HUES6 (cell line): ENCODE data around the gene ICAM1.
"Not testable (repeated sequence)": the region's sequence is repeated elsewhere in the genome, so short reads cannot be mapped to it uniquely, and the experiment has no call there.

Experiments
- H3K27ac ChIP-seq: 2 replicates; pipeline ENCODE4 v1.7.0; 2013; ENCODE audit warnings: low read depth, mild to moderate bottlenecking, low read length, inconsistent platforms
- H3K27me3 ChIP-seq: 2 replicates; pipeline ENCODE4 v1.6.1; 2013; ENCODE audit warnings: low read length; ENCODE audit not compliant: control insufficient read depth, insufficient read depth
- H3K36me3 ChIP-seq: 2 replicates; pipeline ENCODE4 v1.6.1; 2013; ENCODE audit warnings: low read length; ENCODE audit not compliant: control insufficient read depth, insufficient read depth
- H3K4me1 ChIP-seq: 2 replicates; pipeline ENCODE4 v1.6.1; 2013; ENCODE audit warnings: low read length; ENCODE audit not compliant: control insufficient read depth, insufficient read depth
- H3K4me3 ChIP-seq: 2 replicates; pipeline ENCODE4 v1.5.1; 2013; ENCODE audit warnings: low read depth, low read length
- H3K9ac ChIP-seq: one replicate; pipeline ENCODE4 v1.6.1; 2013; ENCODE audit warnings: mild to moderate bottlenecking, low read length
- H3K9me3 ChIP-seq: 2 replicates; pipeline ENCODE4 v1.6.1; 2013; ENCODE audit warnings: low read depth, low read length; ENCODE audit not compliant: control insufficient read depth, insufficient read depth

ICAM1 gene

DNA sequence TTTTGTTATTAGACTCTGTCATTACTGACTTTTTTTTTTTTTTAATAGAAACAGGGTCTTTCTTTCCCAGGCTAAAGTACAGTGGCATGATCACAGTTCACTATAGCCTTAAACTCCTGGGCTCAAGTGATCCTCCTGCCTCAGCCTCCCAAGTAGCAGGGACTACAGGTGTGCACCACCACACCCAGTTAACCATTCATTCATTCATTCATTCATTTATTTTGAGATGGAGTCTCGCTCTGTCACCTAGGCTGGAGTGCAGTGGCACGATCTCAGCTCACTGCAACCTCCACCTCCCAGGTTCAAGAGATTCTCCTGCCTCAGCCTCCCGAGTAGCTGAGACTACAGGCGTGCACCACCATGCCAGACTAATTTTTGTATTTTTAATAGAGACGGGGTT lies 11.1 kb downstream of the ICAM1 start:
- H3K9me3 ChIP-seq, H3K9ac ChIP-seq, H3K36me3 ChIP-seq, H3K4me3 ChIP-seq, H3K27me3 ChIP-seq, H3K4me1 ChIP-seq, H3K27ac ChIP-seq: not testable (repeated sequence)

DNA sequence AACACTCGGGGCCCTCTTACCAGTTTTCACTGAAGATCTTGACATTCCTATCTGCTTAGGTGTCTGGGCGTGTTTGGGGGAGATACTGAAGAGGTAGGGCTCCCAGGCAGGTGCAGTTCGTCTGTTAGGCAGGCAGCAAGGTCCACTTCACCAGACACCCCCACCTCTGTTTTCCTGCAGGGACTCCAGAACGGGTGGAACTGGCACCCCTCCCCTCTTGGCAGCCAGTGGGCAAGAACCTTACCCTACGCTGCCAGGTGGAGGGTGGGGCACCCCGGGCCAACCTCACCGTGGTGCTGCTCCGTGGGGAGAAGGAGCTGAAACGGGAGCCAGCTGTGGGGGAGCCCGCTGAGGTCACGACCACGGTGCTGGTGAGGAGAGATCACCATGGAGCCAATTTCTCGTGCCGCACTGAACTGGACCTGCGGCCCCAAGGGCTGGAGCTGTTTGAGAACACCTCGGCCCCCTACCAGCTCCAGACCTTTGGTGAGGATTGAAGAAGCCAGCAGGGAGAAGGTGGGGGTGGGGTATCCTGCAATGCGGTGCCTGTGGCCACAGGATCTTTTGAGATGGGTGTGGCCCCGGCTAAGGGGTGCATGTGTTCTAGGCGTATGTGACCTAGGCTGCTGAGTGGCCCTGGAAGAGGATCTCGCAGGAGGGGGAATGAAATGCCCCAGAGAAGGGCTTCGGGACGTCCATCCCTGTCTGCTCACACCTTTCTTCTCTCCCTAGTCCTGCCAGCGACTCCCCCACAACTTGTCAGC lies 12.6 kb downstream of the ICAM1 start:
- H3K36me3 ChIP-seq = no peaks in the 10 kb centered on the region
- no peak overlapping the region for H3K4me3 ChIP-seq
- H3K27ac ChIP-seq = no peak overlapping the region
- no peak overlapping the region for H3K9ac ChIP-seq
- peaks cover 19% of the 10 kb centered on the region for H3K27me3 ChIP-seq
- H3K9me3 ChIP-seq = no peaks in the 10 kb centered on the region
- H3K4me1 ChIP-seq = peaks cover 8% of the 10 kb centered on the region; the same call in 1 of the 2 replicates

DNA sequence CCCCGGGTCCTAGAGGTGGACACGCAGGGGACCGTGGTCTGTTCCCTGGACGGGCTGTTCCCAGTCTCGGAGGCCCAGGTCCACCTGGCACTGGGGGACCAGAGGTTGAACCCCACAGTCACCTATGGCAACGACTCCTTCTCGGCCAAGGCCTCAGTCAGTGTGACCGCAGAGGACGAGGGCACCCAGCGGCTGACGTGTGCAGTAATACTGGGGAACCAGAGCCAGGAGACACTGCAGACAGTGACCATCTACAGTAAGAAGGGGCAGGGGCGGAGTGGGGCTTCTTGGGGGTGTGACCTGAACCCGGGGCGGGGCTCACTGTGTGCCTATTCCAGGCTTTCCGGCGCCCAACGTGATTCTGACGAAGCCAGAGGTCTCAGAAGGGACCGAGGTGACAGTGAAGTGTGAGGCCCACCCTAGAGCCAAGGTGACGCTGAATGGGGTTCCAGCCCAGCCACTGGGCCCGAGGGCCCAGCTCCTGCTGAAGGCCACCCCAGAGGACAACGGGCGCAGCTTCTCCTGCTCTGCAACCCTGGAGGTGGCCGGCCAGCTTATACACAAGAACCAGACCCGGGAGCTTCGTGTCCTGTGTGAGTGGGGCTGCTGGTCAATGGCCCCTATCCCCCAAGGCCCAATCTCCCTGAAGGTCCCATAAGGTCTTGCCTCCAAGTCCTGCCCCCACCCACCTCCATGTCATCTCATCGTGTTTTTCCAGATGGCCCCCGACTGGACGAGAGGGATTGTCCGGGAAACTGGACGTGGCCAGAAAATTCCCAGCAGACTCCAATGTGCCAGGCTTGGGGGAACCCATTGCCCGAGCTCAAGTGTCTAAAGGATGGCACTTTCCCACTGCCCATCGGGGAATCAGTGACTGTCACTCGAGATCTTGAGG lies 13.4 kb downstream of the ICAM1 start:
- Histone ChIP-seq H3K9ac (no peak overlapping the region), H3K27me3 (peaks cover 27% of the 10 kb centered on the region), H3K27ac (no peak overlapping the region), H3K36me3 (no peaks in the 10 kb centered on the region), H3K4me3 (no peak overlapping the region), H3K9me3 (no peaks in the 10 kb centered on the region), H3K4me1 (peaks cover 12% of the 10 kb centered on the region; the same call in 1 of the 2 replicates)

DNA sequence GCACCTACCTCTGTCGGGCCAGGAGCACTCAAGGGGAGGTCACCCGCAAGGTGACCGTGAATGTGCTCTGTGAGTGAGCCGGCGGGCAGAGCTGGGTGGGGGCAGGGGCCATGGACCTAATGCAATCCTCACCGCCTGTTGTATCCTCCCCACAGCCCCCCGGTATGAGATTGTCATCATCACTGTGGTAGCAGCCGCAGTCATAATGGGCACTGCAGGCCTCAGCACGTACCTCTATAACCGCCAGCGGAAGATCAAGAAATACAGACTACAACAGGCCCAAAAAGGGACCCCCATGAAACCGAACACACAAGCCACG lies 14.0 kb downstream of the ICAM1 start:
- H3K9ac ChIP-seq = no peak overlapping the region
- peaks cover 33% of the 10 kb centered on the region for H3K27me3 ChIP-seq
- no peak overlapping the region for H3K4me3 ChIP-seq
- no peaks in the 10 kb centered on the region for H3K36me3 ChIP-seq
- H3K4me1 ChIP-seq = peaks cover 12% of the 10 kb centered on the region; the same call in 1 of the 2 replicates
- H3K27ac ChIP-seq = no peak overlapping the region
- no peaks in the 10 kb centered on the region for H3K9me3 ChIP-seq

DNA sequence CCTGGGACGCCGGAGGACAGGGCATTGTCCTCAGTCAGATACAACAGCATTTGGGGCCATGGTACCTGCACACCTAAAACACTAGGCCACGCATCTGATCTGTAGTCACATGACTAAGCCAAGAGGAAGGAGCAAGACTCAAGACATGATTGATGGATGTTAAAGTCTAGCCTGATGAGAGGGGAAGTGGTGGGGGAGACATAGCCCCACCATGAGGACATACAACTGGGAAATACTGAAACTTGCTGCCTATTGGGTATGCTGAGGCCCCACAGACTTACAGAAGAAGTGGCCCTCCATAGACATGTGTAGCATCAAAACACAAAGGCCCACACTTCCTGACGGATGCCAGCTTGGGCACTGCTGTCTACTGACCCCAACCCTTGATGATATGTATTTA lies 14.5 kb downstream of the ICAM1 start:
- H3K27me3 ChIP-seq = peaks cover 38% of the 10 kb centered on the region
- H3K4me3 ChIP-seq = no peak overlapping the region
- no peaks in the 10 kb centered on the region for H3K36me3 ChIP-seq
- no peak overlapping the region for H3K9ac ChIP-seq
- H3K9me3 ChIP-seq = no peaks in the 10 kb centered on the region
- peaks cover 12% of the 10 kb centered on the region; the same call in 1 of the 2 replicates for H3K4me1 ChIP-seq
- no peak overlapping the region for H3K27ac ChIP-seq

DNA sequence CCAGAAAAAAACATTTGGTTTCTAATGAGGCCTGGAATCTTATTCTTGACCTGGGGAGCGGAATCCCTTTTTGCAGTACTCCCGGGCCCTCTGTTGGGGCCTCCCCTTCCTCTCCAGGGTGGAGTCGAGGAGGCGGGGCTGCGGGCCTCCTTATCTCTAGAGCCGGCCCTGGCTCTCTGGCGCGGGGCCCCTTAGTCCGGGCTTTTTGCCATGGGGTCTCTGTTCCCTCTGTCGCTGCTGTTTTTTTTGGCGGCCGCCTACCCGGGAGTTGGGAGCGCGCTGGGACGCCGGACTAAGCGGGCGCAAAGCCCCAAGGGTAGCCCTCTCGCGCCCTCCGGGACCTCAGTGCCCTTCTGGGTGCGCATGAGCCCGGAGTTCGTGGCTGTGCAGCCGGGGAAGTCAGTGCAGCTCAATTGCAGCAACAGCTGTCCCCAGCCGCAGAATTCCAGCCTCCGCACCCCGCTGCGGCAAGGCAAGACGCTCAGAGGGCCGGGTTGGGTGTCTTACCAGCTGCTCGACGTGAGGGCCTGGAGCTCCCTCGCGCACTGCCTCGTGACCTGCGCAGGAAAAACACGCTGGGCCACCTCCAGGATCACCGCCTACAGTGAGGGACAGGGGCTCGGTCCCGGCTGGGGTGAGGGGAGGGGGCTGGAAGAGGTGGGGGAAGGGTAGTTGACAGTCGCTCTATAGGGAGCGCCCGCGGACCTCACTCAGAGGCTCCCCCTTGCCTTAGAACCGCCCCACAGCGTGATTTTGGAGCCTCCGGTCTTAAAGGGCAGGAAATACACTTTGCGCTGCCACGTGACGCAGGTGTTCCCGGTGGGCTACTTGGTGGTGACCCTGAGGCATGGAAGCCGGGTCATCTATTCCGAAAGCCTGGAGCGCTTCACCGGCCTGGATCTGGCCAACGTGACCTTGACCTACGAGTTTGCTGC lies 16.1 kb downstream of the ICAM1 start, which contains the start of gene ICAM4:
TSS of gene ICAM4 (plus strand) at position 153 of the 935 bp plus-strand sequence. CDS start at position 211, 58 bp downstream.
- Histone ChIP-seq H3K27ac (no peak within 1 kb of the TSS), H3K36me3 (no peaks in the 10 kb centered on the region), H3K4me3 (peak within 1 kb of the TSS; percentile 63), H3K9me3 (no peaks in the 10 kb centered on the region), H3K4me1 (peaks cover 19% of the 10 kb centered on the region), H3K9ac (no peak within 1 kb of the TSS), H3K27me3 (peaks cover 55% of the 10 kb centered on the region)

DNA sequence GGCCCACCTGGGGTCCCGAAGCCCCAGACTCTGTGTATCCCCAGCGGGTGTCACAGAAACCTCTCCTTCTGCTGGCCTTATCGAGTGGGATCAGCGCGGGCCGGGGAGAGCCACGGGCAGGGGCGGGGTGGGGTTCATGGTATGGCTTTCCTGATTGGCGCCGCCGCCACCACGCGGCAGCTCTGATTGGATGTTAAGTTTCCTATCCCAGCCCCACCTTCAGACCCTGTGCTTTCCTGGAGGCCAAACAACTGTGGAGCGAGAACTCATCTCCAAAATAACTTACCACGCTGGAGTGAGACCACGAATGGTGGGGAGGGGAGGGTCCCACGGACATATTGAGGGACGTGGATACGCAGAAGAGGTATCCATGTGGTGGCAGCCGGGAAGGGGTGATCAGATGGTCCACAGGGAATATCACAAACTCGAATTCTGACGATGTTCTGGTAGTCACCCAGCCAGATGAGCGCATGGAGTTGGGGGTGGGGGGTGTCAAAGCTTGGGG lies 17.8 kb downstream of the ICAM1 start:
- Histone ChIP-seq H3K4me3 (peak overlapping the region; percentile 69), H3K9me3 (no peaks in the 10 kb centered on the region), H3K27ac (no peak overlapping the region), H3K27me3 (peaks cover 71% of the 10 kb centered on the region), H3K9ac (no peak overlapping the region), H3K36me3 (no peaks in the 10 kb centered on the region), H3K4me1 (peaks cover 32% of the 10 kb centered on the region)

DNA sequence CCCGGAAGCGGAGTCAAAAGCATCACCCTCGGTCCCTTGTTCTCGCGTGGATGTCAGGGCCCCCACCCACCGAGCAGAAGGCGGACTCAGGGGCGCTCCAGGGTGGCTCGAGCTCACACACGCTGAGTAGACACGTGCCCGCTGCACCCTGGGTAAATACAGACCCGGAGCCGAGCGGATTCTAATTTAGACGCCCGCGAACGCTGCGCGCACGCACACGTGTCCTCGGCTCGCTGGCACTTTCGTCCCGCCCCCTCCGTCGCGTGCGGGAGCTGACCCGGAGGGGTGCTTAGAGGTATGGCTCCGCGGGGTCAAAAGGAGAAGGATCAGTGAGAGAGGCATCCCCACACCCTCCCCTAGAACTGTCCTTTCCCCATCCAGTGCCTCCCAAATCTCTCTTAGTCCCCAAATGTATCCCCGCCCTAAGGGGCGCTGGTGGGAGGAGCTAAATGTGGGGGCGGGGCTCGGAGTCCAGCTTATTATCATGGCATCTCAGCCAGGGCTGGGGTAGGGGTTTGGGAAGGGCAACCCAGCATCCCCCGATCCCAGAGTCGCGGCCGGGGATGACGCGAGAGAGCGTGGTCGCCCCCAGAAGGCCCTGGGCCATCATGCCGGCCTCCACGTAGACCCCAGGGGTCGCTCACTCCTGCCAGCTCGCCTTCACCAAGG lies 18.4 kb downstream of the ICAM1 start:
- Histone ChIP-seq H3K4me3 (peak overlapping the region; percentile 69), H3K9ac (no peak overlapping the region), H3K27ac (no peak overlapping the region), H3K36me3 (no peaks in the 10 kb centered on the region), H3K4me1 (peaks cover 34% of the 10 kb centered on the region), H3K27me3 (peaks cover 77% of the 10 kb centered on the region), H3K9me3 (no peaks in the 10 kb centered on the region)

DNA sequence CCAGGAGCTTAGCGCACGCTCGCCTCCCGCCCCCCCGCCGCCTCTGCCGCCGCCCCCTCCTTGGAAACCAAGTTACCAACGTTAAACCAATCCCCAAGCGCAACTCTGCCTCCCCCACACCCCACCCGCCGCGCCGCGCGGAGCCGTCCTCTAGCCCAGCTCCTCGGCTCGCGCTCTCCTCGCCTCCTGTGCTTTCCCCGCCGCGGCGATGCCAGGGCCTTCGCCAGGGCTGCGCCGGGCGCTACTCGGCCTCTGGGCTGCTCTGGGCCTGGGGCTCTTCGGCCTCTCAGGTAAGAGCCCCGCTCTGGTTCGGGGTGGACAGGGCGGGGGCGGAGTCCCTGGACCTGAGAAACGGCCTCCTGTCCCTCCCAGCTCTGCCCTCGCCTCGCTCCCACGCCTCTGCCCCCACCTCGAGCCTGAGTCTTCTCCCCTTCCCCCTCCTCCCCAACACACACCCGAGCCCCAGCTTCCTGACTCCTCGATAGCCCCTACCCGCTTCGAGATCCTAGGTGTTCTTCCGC lies 19.0 kb downstream of the ICAM1 start, which contains the start of gene ICAM5:
TSS of gene ICAM5 (plus strand) at position 117 of the 521 bp plus-strand sequence. CDS start at position 209, 92 bp downstream.
- H3K9ac ChIP-seq = peak within 1 kb of the TSS; percentile 16
- peaks cover 83% of the 10 kb centered on the region for H3K27me3 ChIP-seq

More for the DNA sequence above, 19.0 kb downstream of the ICAM1 start, which contains the start of gene ICAM5:
- Histone ChIP-seq H3K36me3 (no peaks in the 10 kb centered on the region), H3K9me3 (no peaks in the 10 kb centered on the region), H3K4me3 (peak within 1 kb of the TSS; percentile 69), H3K27ac (no peak within 1 kb of the TSS), H3K4me1 (peaks cover 34% of the 10 kb centered on the region)
